ENCODE results near the gene CHEK1. TPM values are rescaled to one million over a fixed set of nuclear protein-coding genes. Genes with fewer than 3 reads are reported as not detected.

The CHEK1 gene
- total RNA-seq, 1 donor from 2014 or later: 57.0 TPM

DNA sequence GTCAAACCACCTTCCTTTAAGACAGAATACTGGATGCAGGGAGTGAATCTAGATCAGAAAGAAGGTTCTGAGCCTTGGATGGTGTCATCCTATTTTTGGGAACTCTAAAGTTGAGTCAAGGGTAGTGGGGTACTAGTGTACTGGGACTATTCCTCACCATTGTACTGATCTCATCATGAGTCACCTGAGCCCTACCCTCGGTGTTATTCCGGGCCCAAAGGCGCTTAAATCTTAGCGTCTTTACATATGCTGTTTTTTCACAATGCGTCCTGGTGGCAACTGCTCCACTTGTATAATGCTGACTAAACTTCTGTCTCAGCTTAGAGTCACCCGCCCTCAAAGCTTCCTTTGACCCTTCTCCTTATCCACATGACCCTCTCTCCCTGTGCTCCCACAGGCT, 95.8 kb downstream of the CHEK1 start:
- DNase-seq (ENCODE audit: low spot score): no peak
- no peaks in the 10 kb centered on the region for H3K4me1 Mint-ChIP-seq (ENCODE audit: unreplicated experiment)
- TF ChIP-seq, protein P1, sequence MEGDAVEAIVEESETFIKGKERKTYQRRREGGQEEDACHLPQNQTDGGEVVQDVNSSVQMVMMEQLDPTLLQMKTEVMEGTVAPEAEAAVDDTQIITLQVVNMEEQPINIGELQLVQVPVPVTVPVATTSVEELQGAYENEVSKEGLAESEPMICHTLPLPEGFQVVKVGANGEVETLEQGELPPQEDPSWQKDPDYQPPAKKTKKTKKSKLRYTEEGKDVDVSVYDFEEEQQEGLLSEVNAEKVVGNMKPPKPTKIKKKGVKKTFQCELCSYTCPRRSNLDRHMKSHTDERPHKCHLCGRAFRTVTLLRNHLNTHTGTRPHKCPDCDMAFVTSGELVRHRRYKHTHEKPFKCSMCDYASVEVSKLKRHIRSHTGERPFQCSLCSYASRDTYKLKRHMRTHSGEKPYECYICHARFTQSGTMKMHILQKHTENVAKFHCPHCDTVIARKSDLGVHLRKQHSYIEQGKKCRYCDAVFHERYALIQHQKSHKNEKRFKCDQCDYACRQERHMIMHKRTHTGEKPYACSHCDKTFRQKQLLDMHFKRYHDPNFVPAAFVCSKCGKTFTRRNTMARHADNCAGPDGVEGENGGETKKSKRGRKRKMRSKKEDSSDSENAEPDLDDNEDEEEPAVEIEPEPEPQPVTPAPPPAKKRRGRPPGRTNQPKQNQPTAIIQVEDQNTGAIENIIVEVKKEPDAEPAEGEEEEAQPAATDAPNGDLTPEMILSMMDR (IDR thresholded peaks at IDR 0.05; ENCODE audit: unreplicated experiment): no peak
- H3K4me3 Mint-ChIP-seq (ENCODE audit: unreplicated experiment): no peak overlapping the region
- no peaks in the 10 kb centered on the region for H3K36me3 Mint-ChIP-seq (ENCODE audit: low read depth, unreplicated experiment)
- no peak overlapping the region for H3K27ac Mint-ChIP-seq (ENCODE audit: unreplicated experiment)
- no peaks in the 10 kb centered on the region for H3K9me3 Mint-ChIP-seq (ENCODE audit: unreplicated experiment)
- peaks cover 2% of the 10 kb centered on the region for H3K27me3 Mint-ChIP-seq (ENCODE audit: unreplicated experiment)

DNA sequence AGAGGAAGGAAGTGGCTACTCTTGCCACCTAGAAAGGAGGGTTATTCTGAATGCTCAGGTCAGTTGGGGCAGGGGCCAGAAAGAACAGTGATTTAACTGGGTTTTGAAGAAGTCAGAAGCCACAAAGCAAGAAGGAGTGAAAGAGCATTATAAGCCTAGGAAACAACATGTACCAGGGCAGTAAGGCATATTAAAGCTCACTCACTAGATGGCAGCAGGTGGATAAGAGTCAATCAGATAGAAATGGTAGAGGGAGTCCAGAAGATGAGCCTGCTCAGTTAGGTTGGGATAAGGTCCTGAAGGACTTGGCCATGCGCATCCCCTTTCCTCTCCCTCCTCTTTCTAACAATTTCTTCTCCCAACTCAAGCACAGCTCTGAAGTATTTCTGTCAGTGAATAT, 99.2 kb downstream of the CHEK1 start:
- no peak overlapping the region for H3K27ac Mint-ChIP-seq (ENCODE audit: unreplicated experiment)
- H3K36me3 Mint-ChIP-seq (ENCODE audit: low read depth, unreplicated experiment): no peaks in the 10 kb centered on the region
- DNase-seq (ENCODE audit: low spot score): no peak
- peaks cover 3% of the 10 kb centered on the region for H3K4me1 Mint-ChIP-seq (ENCODE audit: unreplicated experiment)
- H3K9me3 Mint-ChIP-seq (ENCODE audit: unreplicated experiment): no peaks in the 10 kb centered on the region
- H3K27me3 Mint-ChIP-seq (ENCODE audit: unreplicated experiment): peaks cover 2% of the 10 kb centered on the region
- TF ChIP-seq, protein P1 (IDR thresholded peaks at IDR 0.05; ENCODE audit: unreplicated experiment): no peak
- no peak overlapping the region for H3K4me3 Mint-ChIP-seq (ENCODE audit: unreplicated experiment)

Other genes starting within 250 kb of the CHEK1 start
- gene FEZ1, start 128.9 kb upstream of the CHEK1 start, total RNA-seq (ENCODE audit: unreplicated experiment): 56.0 TPM
- gene EI24, start 55.7 kb upstream of the CHEK1 start, total RNA-seq (ENCODE audit: unreplicated experiment): 134 TPM
- gene STT3A, start 32.3 kb upstream of the CHEK1 start, total RNA-seq (ENCODE audit: unreplicated experiment): 202 TPM
- gene ACRV1, start 55.7 kb downstream of the CHEK1 start, total RNA-seq (ENCODE audit: unreplicated experiment): not detected
- not detected for gene PATE1, start 121.1 kb downstream of the CHEK1 start, total RNA-seq (ENCODE audit: unreplicated experiment)
- gene PATE2, start 153.7 kb downstream of the CHEK1 start, total RNA-seq (ENCODE audit: unreplicated experiment): not detected
- not detected for gene PATE3, start 163.0 kb downstream of the CHEK1 start, total RNA-seq (ENCODE audit: unreplicated experiment)
- 0.31 TPM for gene PATE4, start 208.2 kb downstream of the CHEK1 start, total RNA-seq (ENCODE audit: unreplicated experiment)